Astrocyte of the cerebellum (primary cell): Measurements from ENCODE around the gene RILPL1.
"Not testable (repeated sequence)": the region's sequence is repeated elsewhere in the genome, so short reads cannot be mapped to it uniquely, and the experiment has no call there.

Source experiments
- DNase-seq: peaks from one replicate; pipeline ENCODE4 v3.0.0-alpha.2; 2011; ENCODE audit warnings: low read depth
- H3K4me3 ChIP-seq: 2 replicates; pipeline ENCODE4 v1.5.1; 2011; ENCODE audit warnings: mild to moderate bottlenecking, low read depth, low read length, moderate library complexity
- CTCF ChIP-seq: IDR thresholded peaks from 2 replicates; pipeline ENCODE4 v1.5.1; 2012; ENCODE audit warnings: low read length, low read depth, moderate library complexity, mild to moderate bottlenecking; ENCODE audit errors: missing control alignments
- in situ Hi-C: cut with HindIII; loops from 2 replicates; pipeline ENCODE4 v1.10.0; 2017; ENCODE audit warnings: low sequenced_read_pairs

Gene RILPL1

DNA sequence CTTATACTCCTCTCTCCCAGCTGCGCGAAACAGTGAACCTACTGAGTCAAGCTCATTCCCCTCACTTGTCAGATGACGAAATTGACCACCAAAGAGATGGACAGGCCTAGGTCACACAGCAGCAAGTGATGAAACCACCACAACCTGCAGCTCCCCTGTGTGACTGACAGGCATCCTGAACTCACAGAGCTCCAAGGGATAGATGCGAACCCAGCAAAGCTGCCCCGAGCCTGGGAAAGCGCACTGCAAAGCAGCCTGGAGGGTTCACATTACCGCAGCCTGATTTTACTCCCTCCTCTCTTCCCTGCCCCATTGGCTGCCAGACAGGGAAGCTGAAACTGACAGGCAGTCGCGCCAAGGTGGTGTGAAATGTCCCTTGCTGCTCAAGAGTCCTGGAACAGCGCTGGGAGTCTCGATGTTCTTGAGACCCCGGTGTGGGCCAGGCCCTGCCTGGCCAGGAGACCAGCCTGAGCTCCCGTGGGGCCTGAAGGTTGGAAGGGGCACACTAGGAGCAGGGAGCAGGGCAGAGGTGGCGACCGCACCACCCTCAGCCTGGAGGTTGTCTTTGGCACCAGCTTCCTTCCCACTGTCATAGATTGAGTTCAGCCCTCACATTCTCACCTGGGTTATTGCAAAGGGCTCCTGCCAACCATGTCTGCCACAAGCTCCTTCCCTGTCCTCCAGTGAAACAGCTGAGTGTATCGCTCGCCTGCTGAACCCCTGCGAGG is 39.2 kb downstream of the RILPL1 start:
- H3K4me3 ChIP-seq, result no peak overlapping the region
- no peak for TF ChIP-seq CTCF
- in situ Hi-C loops, result no loop called here
- no peak for DNase-seq

DNA sequence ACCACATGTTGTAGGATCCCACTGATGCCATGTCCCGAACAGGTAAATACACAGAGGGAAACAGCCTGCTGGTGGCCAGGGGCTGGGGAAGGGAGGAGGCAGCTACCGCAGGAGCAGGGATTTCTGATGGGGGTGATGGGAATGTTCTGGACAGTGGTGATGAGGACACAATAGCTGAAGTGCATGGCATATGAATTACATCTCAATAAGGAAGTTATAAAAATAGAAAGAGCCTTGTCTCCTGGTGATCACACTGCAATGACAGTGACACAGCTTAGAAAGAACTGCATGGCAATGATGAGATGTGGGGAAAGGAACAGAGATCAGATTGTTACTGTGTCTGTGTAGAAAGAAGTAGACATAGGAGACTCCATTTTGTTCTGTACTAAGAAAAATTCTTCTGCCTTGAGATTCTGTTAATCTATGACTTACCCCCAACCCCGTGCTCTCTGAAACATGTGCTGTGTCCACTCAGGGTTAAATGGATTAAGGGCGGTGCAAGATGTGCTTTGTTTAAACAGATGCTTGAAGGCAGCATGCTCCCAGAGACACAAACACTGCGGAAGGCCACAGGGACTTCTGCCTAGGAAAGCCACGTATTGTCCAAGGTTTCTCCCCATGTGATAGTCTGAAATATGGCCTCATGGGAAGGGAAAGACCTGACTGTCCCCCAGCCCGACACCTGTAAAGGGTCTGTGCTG is 41.0 kb downstream of the RILPL1 start:
- in situ Hi-C loops, DNase-seq, H3K4me3 ChIP-seq: not testable (repeated sequence)

DNA sequence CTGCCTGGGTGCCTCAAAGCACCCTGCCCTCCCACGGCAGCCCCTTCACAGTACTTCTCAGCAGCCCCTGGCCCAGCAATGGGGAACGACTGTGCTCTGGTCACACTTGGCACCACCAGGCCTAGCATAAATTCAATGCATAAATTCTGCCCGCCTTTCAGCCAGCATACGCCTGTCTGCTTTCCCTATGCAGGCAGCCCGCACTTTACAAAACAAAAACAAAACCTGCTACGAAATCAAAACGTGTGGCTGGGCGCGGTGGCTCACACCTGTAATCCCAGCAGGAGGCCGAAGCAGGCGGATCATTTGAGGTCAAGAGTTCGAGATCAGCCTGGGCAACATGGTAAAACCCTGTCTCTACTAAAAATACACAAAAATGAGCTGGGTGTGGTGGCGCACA is 42.0 kb downstream of the RILPL1 start:
- in situ Hi-C loops, result no loop called here
- no peak for TF ChIP-seq CTCF
- DNase-seq, result no peak
- no peak overlapping the region for H3K4me3 ChIP-seq

DNA sequence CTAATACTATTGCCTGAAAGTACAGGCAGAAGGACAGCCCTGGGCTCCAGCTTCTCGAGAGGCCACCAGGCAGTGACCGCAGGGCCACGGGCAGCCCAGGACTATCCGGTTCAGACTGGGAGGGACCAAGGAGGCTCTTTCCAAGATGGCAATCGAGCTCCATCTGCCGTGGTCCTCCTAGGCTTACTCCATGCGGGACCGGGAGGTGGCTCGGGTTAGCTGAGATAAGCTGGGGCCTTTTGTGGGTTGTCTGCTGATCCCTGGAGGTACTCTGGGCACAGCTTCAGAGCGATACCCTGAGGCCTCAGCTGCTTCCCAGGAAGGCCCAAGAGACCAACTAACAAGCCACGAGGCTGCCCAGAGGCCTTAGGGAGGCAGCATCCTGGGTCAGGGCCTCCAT is 42.5 kb downstream of the RILPL1 start:
- H3K4me3 ChIP-seq, result no peak overlapping the region
- in situ Hi-C loops, result no loop called here
- DNase-seq, result no peak
- TF ChIP-seq CTCF, result no peak

DNA sequence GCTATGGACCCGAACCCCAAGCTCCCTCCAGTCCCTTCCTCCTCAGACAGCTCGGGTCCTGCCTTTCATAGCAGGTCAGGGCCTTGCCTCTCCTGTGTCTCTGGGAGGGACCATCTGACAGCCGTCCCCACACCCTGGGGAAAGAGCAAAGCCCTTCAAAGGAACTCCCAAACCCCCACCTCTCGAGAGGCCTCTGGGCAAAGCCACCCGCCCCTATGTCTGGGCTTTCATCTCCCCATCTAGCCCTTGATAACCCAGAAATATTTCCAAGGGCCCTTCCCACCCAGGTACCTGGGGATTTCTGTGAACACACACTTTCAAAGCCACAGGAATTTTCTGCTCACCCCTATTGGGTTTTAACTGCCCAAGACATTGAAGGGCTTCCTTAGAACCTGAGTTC is 43.4 kb downstream of the RILPL1 start:
- DNase-seq, result no peak
- TF ChIP-seq CTCF, result no peak
- in situ Hi-C loops, result no loop called here
- H3K4me3 ChIP-seq, result no peak overlapping the region

DNA sequence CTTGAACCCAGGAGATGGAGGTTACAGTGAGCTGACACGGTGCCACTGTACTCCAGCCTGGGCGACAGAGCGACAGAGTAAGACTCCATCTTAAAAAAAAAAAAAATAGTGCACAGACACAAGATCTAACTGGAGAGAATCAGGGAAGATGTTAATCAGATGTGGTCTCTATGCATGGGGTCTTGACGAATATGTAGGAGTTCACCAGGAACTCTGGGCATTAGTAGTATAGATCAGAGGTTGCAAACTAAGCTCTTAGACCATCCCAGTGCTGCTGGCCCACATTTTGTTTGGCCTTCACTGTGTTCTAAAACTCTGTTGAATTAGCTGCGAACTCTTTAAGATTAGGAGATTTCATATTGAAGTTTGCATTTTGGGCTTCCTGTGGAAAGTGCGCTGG is 43.9 kb downstream of the RILPL1 start:
- in situ Hi-C loops, result loop anchor here (10.0 kb wide), 2 partner anchors 105 to 495 kb away; no protein-coding TSS in a partner anchor
- no peak for DNase-seq
- TF ChIP-seq CTCF, result no peak
- H3K4me3 ChIP-seq, result no peak overlapping the region
